Fibroblast of pulmonary artery (primary cell): ENCODE results near the gene PLXNA4.

Experiments used
- DNase-seq: peaks from one replicate; pipeline ENCODE4 v3.0.0-alpha.2; 2010; ENCODE audit warnings: low read depth
- H3K4me3 ChIP-seq: replicated peaks from 2 replicates; pipeline ENCODE4 v1.5.1; 2011; ENCODE audit warnings: low read depth, mild to moderate bottlenecking, control low read depth, low read length, moderate library complexity
- TF ChIP-seq, protein P1 (sequence below): IDR thresholded peaks from 2 replicates; pipeline ENCODE4 v1.5.1; 2011; ENCODE audit warnings: mild to moderate bottlenecking, control low read depth, low read length, inconsistent platforms; ENCODE audit errors: missing control alignments

Gene PLXNA4

DNA sequence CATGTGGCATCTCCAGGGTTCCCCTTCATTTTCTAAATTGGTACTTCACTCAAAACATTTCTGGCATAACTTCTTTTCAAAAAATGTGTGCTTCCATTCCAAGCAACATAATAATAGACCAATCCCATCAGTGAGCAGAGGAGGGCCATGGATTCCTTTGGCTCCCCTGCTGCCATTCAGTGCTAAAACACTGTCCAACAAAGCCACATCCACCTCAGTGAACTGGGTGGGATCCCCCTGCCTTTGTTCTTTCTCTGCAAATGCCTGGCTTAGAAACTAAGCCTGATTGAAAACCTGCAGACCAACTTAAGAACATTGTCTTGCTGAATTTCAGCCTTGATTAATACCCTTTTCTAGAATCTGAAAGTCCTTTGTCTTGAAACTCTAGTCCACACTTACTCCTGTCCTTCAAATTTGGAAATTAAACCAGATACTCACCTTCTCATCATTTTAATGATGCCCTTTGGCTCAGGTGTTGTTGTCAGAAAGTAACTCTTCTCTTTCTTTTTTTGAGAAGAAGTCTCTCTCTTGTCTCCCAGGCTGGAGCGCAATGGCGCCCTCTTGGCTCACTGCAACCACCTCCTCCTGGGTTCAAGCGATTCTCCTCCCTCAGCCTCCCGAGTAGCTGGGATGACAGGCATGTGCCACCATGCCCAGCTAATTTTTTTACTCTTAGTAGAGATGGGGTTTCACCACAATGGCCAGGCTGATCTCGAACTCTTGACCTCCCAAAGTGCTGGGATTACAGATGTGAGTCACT, 132.3 kb downstream of the PLXNA4 start:
- TF ChIP-seq, protein P1, sequence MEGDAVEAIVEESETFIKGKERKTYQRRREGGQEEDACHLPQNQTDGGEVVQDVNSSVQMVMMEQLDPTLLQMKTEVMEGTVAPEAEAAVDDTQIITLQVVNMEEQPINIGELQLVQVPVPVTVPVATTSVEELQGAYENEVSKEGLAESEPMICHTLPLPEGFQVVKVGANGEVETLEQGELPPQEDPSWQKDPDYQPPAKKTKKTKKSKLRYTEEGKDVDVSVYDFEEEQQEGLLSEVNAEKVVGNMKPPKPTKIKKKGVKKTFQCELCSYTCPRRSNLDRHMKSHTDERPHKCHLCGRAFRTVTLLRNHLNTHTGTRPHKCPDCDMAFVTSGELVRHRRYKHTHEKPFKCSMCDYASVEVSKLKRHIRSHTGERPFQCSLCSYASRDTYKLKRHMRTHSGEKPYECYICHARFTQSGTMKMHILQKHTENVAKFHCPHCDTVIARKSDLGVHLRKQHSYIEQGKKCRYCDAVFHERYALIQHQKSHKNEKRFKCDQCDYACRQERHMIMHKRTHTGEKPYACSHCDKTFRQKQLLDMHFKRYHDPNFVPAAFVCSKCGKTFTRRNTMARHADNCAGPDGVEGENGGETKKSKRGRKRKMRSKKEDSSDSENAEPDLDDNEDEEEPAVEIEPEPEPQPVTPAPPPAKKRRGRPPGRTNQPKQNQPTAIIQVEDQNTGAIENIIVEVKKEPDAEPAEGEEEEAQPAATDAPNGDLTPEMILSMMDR = no peak
- no peak overlapping the region for H3K4me3 ChIP-seq
- no peak for DNase-seq

DNA sequence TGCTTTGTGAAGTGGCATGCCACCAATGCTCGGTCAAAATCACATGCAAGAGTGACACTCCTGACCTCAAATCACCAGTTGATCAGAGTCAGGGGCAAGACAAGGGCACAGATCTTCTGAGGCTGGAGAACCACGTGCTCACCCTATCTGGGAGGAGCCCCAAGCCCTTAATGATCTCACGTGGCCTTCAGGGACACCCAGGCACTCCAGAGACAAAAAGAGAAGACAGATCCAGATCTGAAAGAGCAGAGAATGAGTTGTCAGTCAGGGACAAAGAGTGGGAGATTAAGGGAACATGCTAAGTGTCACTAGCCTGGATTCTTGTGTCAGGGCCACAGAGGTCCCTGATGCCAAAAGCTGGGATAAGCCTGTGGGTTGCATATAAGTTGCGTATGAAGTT, 134.3 kb downstream of the PLXNA4 start:
- no peak for DNase-seq
- TF ChIP-seq, protein P1 = no peak
- H3K4me3 ChIP-seq = no peak overlapping the region

DNA sequence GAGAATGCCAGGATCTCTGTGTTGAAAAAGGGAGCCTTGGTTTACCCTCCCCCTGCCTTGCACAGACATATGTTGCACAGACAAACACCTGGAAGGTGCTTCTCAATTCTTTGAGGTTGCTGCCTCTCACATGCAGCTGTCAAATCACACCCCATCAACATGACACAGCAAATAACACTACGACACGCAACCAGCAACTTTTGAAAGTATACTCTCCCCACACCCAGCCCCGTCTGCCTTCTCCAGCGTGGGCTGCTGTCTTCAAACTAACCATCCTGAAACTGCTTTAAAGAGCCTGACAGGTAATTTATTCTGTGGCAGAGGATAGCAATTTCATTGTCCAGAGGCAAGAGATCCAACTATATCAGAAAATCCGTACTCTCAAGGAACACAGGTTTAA, 136.1 kb downstream of the PLXNA4 start:
- no peak overlapping the region for H3K4me3 ChIP-seq
- TF ChIP-seq, protein P1 = no peak
- no peak for DNase-seq

DNA sequence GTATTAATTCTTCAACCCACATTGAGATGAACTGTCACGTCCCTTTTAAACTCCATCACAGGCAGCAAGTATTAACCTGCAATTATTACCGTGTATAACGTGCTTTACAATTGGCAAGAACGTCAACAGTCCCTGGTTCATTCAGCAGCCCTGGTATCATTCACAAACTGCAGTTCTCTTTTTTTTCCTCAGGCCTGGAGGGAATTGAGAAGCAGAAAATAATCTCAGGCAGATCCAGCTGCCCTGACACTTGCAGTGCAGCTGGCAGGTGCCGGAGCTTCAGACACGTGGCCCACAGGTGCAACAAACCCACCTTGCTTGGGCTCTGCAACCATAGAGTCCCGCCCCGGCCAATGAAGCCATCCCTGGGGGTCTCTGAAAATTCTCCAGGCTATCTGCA, 137.3 kb downstream of the PLXNA4 start:
- H3K4me3 ChIP-seq = no peak overlapping the region
- DNase-seq = no peak
- TF ChIP-seq, protein P1 = no peak

DNA sequence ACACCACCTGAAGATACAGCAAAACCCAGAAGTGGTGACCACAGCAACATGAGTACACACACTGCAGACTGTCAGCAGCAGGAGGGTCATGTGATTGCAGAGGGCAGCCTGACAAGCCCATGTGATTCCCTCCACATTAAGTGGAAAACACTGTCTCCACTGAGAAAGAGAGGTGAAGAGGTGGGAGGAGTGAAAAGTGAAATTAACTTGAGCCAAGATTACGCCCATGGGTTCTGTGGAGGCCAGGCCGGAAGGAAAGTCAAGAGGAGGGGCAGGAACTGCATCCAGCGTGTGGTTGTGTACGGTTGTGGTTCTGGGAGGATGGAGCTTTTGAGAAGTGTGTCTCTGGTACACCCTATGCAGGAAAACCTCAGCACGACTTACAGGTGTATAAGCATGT, 138.5 kb downstream of the PLXNA4 start:
- H3K4me3 ChIP-seq = no peak overlapping the region
- TF ChIP-seq, protein P1 = no peak
- DNase-seq = no peak

DNA sequence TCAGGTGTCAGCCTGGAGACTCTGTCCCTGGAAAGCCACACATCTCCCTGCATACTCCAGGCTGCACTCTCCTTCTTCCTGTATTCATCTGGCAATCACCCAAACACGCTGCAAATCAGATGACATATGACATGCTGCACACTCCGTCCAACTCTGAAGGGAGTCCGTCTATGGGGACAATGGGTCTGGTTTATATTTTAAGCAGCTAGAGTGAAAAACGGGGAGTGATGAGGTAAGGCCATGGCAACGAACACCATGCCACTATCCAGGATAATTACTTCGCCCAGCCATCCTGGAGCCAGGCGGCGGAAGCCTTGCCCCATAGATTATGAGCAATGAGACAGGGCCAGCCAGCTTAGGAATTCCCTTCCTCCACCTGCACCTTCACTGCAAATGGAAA, 140.1 kb downstream of the PLXNA4 start:
- no peak overlapping the region for H3K4me3 ChIP-seq
- TF ChIP-seq, protein P1 = no peak
- no peak for DNase-seq
